ENCODE results near the gene ZNF490.

GRCh38 chr19:12639901-12640613, 29.4 kb upstream of the ZNF490 start:
- TF ChIP-seq EZH2 (IDR thresholded peaks at IDR 0.05; ENCODE audit: borderline replicate concordance, insufficient read depth, low read depth, low read length, poor library complexity, severe bottlenecking) (no peak), CTCF (IDR thresholded peaks at IDR 0.05) (peak; percentile 89)

All from B cell (primary cell).